HepG2 (cell line): ENCODE data around the gene OR10S1. TPM values are rescaled to one million over a fixed set of nuclear protein-coding genes. Genes with fewer than 3 reads are reported as not detected.

Experiments
- ATAC-seq: fragments of 200-7000 bp; cut with Tn5 transposase; 3 replicates; pipeline ENCODE4 v1.9.1; 2020; ENCODE audit warnings: mild to moderate bottlenecking, moderate library complexity
- Bru-seq: library from RNA; stranded (reverse); fragments of 400-500 nt; gene quantifications from one replicate; lab custom pipeline; 2021; lab: Mats Ljungman, UMichigan
- BruChase-seq, 2 experiments: library from RNA; stranded (reverse); fragments of 400-500 nt; gene quantifications; one replicate each; lab custom pipeline; 2021; lab: Mats Ljungman, UMichigan
- BruUV-seq: library from RNA; stranded (reverse); fragments of 400-500 nt; replicated peaks from 2 replicates; lab custom pipeline; 2021; lab: Mats Ljungman, UMichigan
- CTCF ChIA-PET: fragments of 300-600 bp; formaldehyde crosslinking; extraction: SDS; loops from one replicate; lab custom pipeline; 2021; ENCODE audit warnings: low total read pairs, inconsistent platforms, low intra/inter-chr PET ratio; lab: Yijun Ruan, JAX
- POLR2A ChIA-PET: fragments of 350-600 bp; sonication (Branson Sonifier 250); formaldehyde crosslinking; loops from one replicate; lab custom pipeline; 2020; ENCODE audit warnings: antibody characterized with exemption, inconsistent platforms; lab: Yijun Ruan, JAX
- DNase-seq: peaks from one replicate; pipeline ENCODE4 v3.0.0-alpha.2; 2015; ENCODE audit warnings: low spot score
- FAIRE-seq: peaks from 3 replicates; lab custom pipeline; 2011; peaks lifted over from hg19 to GRCh38; lab: Jason Lieb, UNC
- H2AFZ ChIP-seq: one replicate; pipeline ENCODE4 v1.6.1; 2011; ENCODE audit warnings: low read length, inconsistent platforms
- H3K27ac ChIP-seq: fragments of 300-600 bp; 3 replicates; pipeline ENCODE4 v1.8.0; 2011; ENCODE audit warnings: mixed run types, mild to moderate bottlenecking, mixed read lengths, low read length, inconsistent platforms; ENCODE audit not compliant: insufficient read depth; ENCODE audit errors: extremely low read length
- H3K27me3 ChIP-seq, 2 experiments: fragments of 200-600 bp in 1 of 2; 2 replicates in 1 of 2; 3 replicates in 1 of 2; pipeline versions ENCODE4 v1.6.0 to v1.8.0; 2011; ENCODE audit warnings: low read length in 2 of 2, mild to moderate bottlenecking in 2 of 2, moderate library complexity in 2 of 2, inconsistent platforms in 1 of 2; ENCODE audit not compliant: insufficient read depth in 2 of 2, control insufficient read depth in 1 of 2
- H3K36me3 ChIP-seq, 2 experiments: fragments of 200-600 bp in 1 of 2; replicated peaks in 1 of 2; 2 replicates in 1 of 2; 3 replicates in 1 of 2; pipeline versions ENCODE4 v1.5.1 to v1.8.0; 2011; ENCODE audit warnings: low read length in 2 of 2, inconsistent platforms in 1 of 2; ENCODE audit not compliant: insufficient read depth in 2 of 2, control insufficient read depth in 1 of 2
- H3K4me1 ChIP-seq: 2 replicates; pipeline ENCODE4 v1.5.1; 2012; ENCODE audit warnings: low read length, inconsistent platforms; ENCODE audit not compliant: insufficient read depth
- H3K4me2 ChIP-seq: 2 replicates; pipeline ENCODE4 v1.6.0; 2011; ENCODE audit warnings: low read depth, low read length, inconsistent platforms
- H3K4me3 ChIP-seq, 3 experiments: fragments of 200-600 bp in 1 of 3; sonication (generic), shearing (Covaris generic) in 1 of 3; replicated peaks in 1 of 3; 2 replicates each; pipeline ENCODE4 v1.5.1; 2011 to 2016; ENCODE audit warnings: low read length in 3 of 3, inconsistent platforms in 2 of 3, low read depth in 2 of 3, mild to moderate bottlenecking in 2 of 3, control low read depth in 1 of 3, mixed read lengths in 1 of 3; ENCODE audit not compliant: insufficient read depth in 1 of 3
- H3K79me2 ChIP-seq: one replicate; pipeline ENCODE4 v1.6.1; 2011; ENCODE audit warnings: low read length, inconsistent platforms; ENCODE audit not compliant: insufficient read depth
- H3K9ac ChIP-seq: 2 replicates; pipeline ENCODE4 v1.6.0; 2011; ENCODE audit warnings: mild to moderate bottlenecking, low read depth, low read length, inconsistent platforms; ENCODE audit not compliant: insufficient read depth
- H3K9me3 ChIP-seq: 2 replicates; pipeline ENCODE4 v1.5.1; 2012; ENCODE audit warnings: mild to moderate bottlenecking, low read length
- H4K20me1 ChIP-seq: 2 replicates; pipeline ENCODE4 v1.6.0; 2011; ENCODE audit warnings: inconsistent platforms, mild to moderate bottlenecking, low read length, moderate library complexity; ENCODE audit not compliant: insufficient read depth
- BORCS8-MEF2B ChIP-seq: sonication (generic); formaldehyde crosslinking; IDR thresholded peaks from 2 replicates; pipeline ENCODE4 v1.8.0; 2022; ENCODE audit warnings: mild to moderate bottlenecking, missing genetic modification reagents
- KLF12 ChIP-seq: sonication (generic); formaldehyde crosslinking; IDR thresholded peaks from 2 replicates; pipeline ENCODE4 v1.4.0; 2020; ENCODE audit warnings: missing genetic modification reagents, borderline replicate concordance
- MAZ ChIP-seq, 2 experiments: sonication (generic) in 1 of 2; formaldehyde crosslinking in 1 of 2; IDR thresholded peaks; 2 replicates each; pipeline versions ENCODE4 v1.5.0 to v1.6.1; 2012 to 2020; ENCODE audit warnings: low read depth in 2 of 2, mild to moderate bottlenecking in 2 of 2, borderline replicate concordance in 1 of 2, improper control_type of control experiment in 1 of 2, low read length in 1 of 2, missing genetic modification reagents in 1 of 2, moderate library complexity in 1 of 2
- NFE2 ChIP-seq: sonication (generic); formaldehyde crosslinking; IDR thresholded peaks from 2 replicates; pipeline ENCODE4 v1.4.0; 2020; ENCODE audit warnings: missing genetic modification reagents
- REL ChIP-seq: sonication (generic); formaldehyde crosslinking; conservative IDR thresholded peaks from 2 replicates; pipeline ENCODE4 v1.8.0; 2022; ENCODE audit warnings: mild to moderate bottlenecking, missing genetic modification reagents, moderate library complexity
- ZMYM3 ChIP-seq: sonication (generic); formaldehyde crosslinking; IDR thresholded peaks from 2 replicates; pipeline ENCODE4 v1.5.1; 2020; ENCODE audit warnings: mild to moderate bottlenecking, missing genetic modification reagents
- ZNF20 ChIP-seq: sonication (generic); formaldehyde crosslinking; IDR thresholded peaks from 2 replicates; pipeline ENCODE4 v1.4.0; 2020; ENCODE audit warnings: mild to moderate bottlenecking, moderate library complexity, missing genetic modification reagents
- ZNF274 ChIP-seq: sonication (generic); formaldehyde crosslinking; IDR thresholded peaks from 2 replicates; pipeline ENCODE4 v1.5.1; 2020; ENCODE audit warnings: mild to moderate bottlenecking, missing genetic modification reagents
- ZNF550 ChIP-seq: sonication (generic); formaldehyde crosslinking; IDR thresholded peaks from 2 replicates; pipeline ENCODE4 v1.4.0; 2020; ENCODE audit warnings: mild to moderate bottlenecking, missing genetic modification reagents, borderline replicate concordance
- ZNF660 ChIP-seq: sonication (generic); formaldehyde crosslinking; IDR thresholded peaks from 2 replicates; pipeline ENCODE4 v1.5.1; 2020; ENCODE audit warnings: mild to moderate bottlenecking, low read depth, missing genetic modification reagents, borderline replicate concordance
- ZNF766 ChIP-seq: sonication (generic); formaldehyde crosslinking; IDR thresholded peaks from 2 replicates; pipeline ENCODE4 v1.5.0; 2020; ENCODE audit warnings: missing genetic modification reagents, borderline replicate concordance
- in situ Hi-C: cut with HindIII; loops from 2 replicates; pipeline ENCODE4 v1.10.0; 2017; ENCODE audit warnings: low pct_unique_long_range_greater_than_20kb; ENCODE audit not compliant: extremely low pct_ligation_motif_present
- intact Hi-C: fragments of 100-400 bp; cut with micrococcal nuclease; formaldehyde crosslinking; loops from one replicate; pipeline ENCODE4 v1.10.0; 2022; ENCODE audit not compliant: unreplicated experiment
- long read RNA-seq, 2 experiments: library from RNA in 1 of 2; library from polyadenylated mRNA in 1 of 2; stranded (forward) in 1 of 2; unstranded in 1 of 2; transcript quantifications; one replicate each; pipeline ENCODE4 v2.0.0, GENCODE V29; 2019 to 2022
- polyA minus RNA-seq, 3 experiments: library from RNA; depleted of rRNA, polyadenylated mRNA; stranded (reverse); fragments of >200 nt; gene quantifications; 2 replicates each; pipeline ENCODE4 v1.2.3, GENCODE V29; 2011; ENCODE audit warnings: low replicate concordance in 1 of 3
- polyA plus RNA-seq, 8 experiments: library from polyadenylated mRNA; depleted of rRNA in 3 of 8; stranded (reverse) in 7 of 8; unstranded in 1 of 8; fragments of >200 nt; fragmentation: Illumina TruSeq in 4 of 8; extraction: Trizol in 4 of 8; gene quantifications; 2 replicates each; pipeline versions ENCODE4 v1.2.1 to v1.2.3, GENCODE V29; 2011 to 2016; ENCODE audit warnings: low read depth in 4 of 8, missing spikeins in 1 of 8, mixed read lengths in 1 of 8; ENCODE audit not compliant: insufficient read depth in 1 of 8
- total RNA-seq, 5 experiments: library from RNA; depleted of rRNA; stranded (reverse); fragments of >200 nt; fragmentation: Illumina TruSeq; extraction: Trizol; gene quantifications; 2 replicates each; pipeline ENCODE4 v1.2.3, GENCODE V29; 2016; ENCODE audit warnings: low read depth in 1 of 5
- TF ChIP-seq, protein P1 (sequence below): fragments of 450-650 bp; IDR thresholded peaks from 2 replicates; pipeline ENCODE4 v1.6.1; 2017
- TF ChIP-seq, protein P2 (sequence below): sonication (generic); formaldehyde crosslinking; IDR thresholded peaks from 2 replicates; pipeline ENCODE4 v1.5.0; 2020; ENCODE audit warnings: missing genetic modification reagents

Gene OR10S1, protein sequence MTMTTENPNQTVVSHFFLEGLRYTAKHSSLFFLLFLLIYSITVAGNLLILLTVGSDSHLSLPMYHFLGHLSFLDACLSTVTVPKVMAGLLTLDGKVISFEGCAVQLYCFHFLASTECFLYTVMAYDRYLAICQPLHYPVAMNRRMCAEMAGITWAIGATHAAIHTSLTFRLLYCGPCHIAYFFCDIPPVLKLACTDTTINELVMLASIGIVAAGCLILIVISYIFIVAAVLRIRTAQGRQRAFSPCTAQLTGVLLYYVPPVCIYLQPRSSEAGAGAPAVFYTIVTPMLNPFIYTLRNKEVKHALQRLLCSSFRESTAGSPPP
- not detected in 2 replicates for total RNA-seq (2016; rRNA removed; fragmentation: Illumina TruSeq; extraction: Trizol)
- not detected in 2 replicates for total RNA-seq (2016; cell fraction: cytosol; rRNA removed; fragmentation: Illumina TruSeq; extraction: Trizol; ENCODE audit: low read depth)
- not detected in 2 replicates for total RNA-seq (2016; cell fraction: insoluble cytoplasmic fraction; rRNA removed; fragmentation: Illumina TruSeq; extraction: Trizol)
- not detected in 2 replicates for total RNA-seq (2016; cell fraction: membrane; rRNA removed; fragmentation: Illumina TruSeq; extraction: Trizol)
- total RNA-seq (2016; cell fraction: nucleus; rRNA removed; fragmentation: Illumina TruSeq; extraction: Trizol): not detected in 2 replicates
- polyA plus RNA-seq (2011; rRNA removed): not detected in 2 replicates
- polyA plus RNA-seq (2011; cell fraction: cytosol; rRNA removed): not detected in 2 replicates
- polyA plus RNA-seq (2011; cell fraction: nucleus; rRNA removed): not detected in 2 replicates
- not detected in 2 replicates for polyA plus RNA-seq (2012)
- polyA plus RNA-seq (2016; cell fraction: cytosol; fragmentation: Illumina TruSeq; extraction: Trizol; ENCODE audit: low read depth): not detected in 2 replicates
- polyA plus RNA-seq (2016; cell fraction: insoluble cytoplasmic fraction; fragmentation: Illumina TruSeq; extraction: Trizol; ENCODE audit: low read depth): not detected in 2 replicates
- polyA plus RNA-seq (2016; cell fraction: membrane; fragmentation: Illumina TruSeq; extraction: Trizol; ENCODE audit: low read depth): not detected in 2 replicates
- polyA plus RNA-seq (2016; cell fraction: nucleus; fragmentation: Illumina TruSeq; extraction: Trizol; ENCODE audit: insufficient read depth, low read depth): not detected in 2 replicates
- polyA minus RNA-seq (2011; rRNA and poly(A)+ RNA removed; ENCODE audit: low replicate concordance): 0.19 TPM in 1 of 2 replicates, not detected in the other
- polyA minus RNA-seq (2011; cell fraction: cytosol; rRNA and poly(A)+ RNA removed): not detected in 2 replicates
- not detected in 2 replicates for polyA minus RNA-seq (2011; cell fraction: nucleus; rRNA and poly(A)+ RNA removed)
- not detected for Bru-seq, nascent RNA
- BruChase-seq, experiment 1, labeled RNA remaining after a 6-hour chase: not detected
- BruChase-seq, experiment 2, labeled RNA remaining after a 2-hour chase: not detected
- long read RNA-seq, experiment 1: 0 reads
- long read RNA-seq, experiment 2: 0 reads

DNA sequence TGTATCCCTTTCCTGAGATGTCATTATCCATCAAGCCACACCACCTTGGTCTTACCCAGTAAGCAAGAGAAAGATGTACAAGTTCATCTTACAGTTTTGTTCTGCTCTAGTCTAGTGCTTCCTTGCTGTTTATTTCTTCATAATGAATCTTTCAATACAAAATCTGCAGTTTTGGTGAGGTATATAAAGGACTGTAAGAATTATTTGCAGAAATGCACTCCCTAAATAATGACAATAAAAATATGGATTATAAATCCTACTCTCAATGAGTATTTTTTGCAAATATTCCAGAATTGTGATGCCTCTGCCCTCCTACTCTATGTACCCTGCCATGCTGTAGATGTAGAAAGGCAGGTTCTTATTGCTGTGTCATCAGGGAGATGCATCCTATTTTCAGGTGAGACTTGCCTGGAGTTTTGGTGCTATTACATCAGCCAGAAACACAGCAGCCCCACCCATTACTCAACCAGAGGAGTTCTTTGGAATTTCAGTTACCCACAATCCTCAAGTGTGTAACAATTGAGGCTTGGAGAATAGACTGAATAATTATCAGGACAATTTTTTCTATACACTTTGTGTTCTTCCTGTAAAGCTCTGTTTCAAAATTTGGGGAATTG is at the start of gene OR10S1:
Gene OR10S1 (minus strand): TSS at position 51 of the 617 bp plus-strand sequence. CDS start 117 bp downstream, outside the sequence.
- H3K9me3 ChIP-seq: 0 out of 2 replicates have a peak, but pooled peaks cover 7% of the 10 kb centered on the region
- DNase-seq: no peak
- H2AFZ ChIP-seq: no peak within 1 kb of the TSS
- TF ChIP-seq, protein P1, sequence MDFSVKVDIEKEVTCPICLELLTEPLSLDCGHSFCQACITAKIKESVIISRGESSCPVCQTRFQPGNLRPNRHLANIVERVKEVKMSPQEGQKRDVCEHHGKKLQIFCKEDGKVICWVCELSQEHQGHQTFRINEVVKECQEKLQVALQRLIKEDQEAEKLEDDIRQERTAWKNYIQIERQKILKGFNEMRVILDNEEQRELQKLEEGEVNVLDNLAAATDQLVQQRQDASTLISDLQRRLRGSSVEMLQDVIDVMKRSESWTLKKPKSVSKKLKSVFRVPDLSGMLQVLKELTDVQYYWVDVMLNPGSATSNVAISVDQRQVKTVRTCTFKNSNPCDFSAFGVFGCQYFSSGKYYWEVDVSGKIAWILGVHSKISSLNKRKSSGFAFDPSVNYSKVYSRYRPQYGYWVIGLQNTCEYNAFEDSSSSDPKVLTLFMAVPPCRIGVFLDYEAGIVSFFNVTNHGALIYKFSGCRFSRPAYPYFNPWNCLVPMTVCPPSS: no peak
- TF ChIP-seq ZNF20 (CRISPR knock-in tag) (no peak), REL (CRISPR knock-in tag) (no peak), ZNF766 (no peak), ZNF660 (CRISPR knock-in tag) (no peak), NFE2 (no peak), ZNF274 (CRISPR knock-in tag) (no peak), ZMYM3 (no peak), MAZ (IDR thresholded peaks at IDR 0.05; ENCODE audit: borderline replicate concordance, low read depth, low read length) (no peak), MAZ (CRISPR knock-in tag; IDR thresholded peaks at IDR 0.05; ENCODE audit: low read depth) (no peak), KLF12 (CRISPR knock-in tag) (no peak), ZNF550 (CRISPR knock-in tag) (no peak), BORCS8-MEF2B (CRISPR knock-in tag) (no peak)
- TF ChIP-seq, protein P2, sequence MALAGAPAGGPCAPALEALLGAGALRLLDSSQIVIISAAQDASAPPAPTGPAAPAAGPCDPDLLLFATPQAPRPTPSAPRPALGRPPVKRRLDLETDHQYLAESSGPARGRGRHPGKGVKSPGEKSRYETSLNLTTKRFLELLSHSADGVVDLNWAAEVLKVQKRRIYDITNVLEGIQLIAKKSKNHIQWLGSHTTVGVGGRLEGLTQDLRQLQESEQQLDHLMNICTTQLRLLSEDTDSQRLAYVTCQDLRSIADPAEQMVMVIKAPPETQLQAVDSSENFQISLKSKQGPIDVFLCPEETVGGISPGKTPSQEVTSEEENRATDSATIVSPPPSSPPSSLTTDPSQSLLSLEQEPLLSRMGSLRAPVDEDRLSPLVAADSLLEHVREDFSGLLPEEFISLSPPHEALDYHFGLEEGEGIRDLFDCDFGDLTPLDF (CRISPR knock-in tag): no peak
- CTCF ChIA-PET: no interaction called here
- H3K79me2 ChIP-seq: no peaks in the 10 kb centered on the region
- no peak within 1 kb of the TSS for H3K4me2 ChIP-seq
- intact Hi-C loops (no loop called here), in situ Hi-C loops (no loop called here)
- no peak within 1 kb of the TSS for H3K27ac ChIP-seq
- ATAC-seq: no peak
- H3K4me1 ChIP-seq: no peaks in the 10 kb centered on the region
- no peaks in the 10 kb centered on the region for H3K36me3 ChIP-seq
- no peak within 1 kb of the TSS for H3K9ac ChIP-seq
- H3K27me3 ChIP-seq: no peaks in the 10 kb centered on the region
- no TSS peak for BruUV-seq
- POLR2A ChIA-PET: no interaction called here
- H4K20me1 ChIP-seq: no peaks in the 10 kb centered on the region
- no peak within 1 kb of the TSS for H3K4me3 ChIP-seq
- no peak for FAIRE-seq
